Keratinocyte (primary cell): ENCODE results near the gene EDC4. TPM values are rescaled to one million over a fixed set of nuclear protein-coding genes. Genes with fewer than 3 reads are reported as not detected.

Source experiments
- DNase-seq: peaks from one replicate; pipeline ENCODE4 v3.0.0-alpha.2; 2011; ENCODE audit warnings: low read depth, missing footprints, low spot score
- FAIRE-seq: peaks from 2 replicates; lab custom pipeline; 2011; peaks lifted over from hg19 to GRCh38; lab: Jason Lieb, UNC
- H2AFZ ChIP-seq: 2 replicates; pipeline ENCODE4 v1.6.0; 2012; ENCODE audit warnings: low read length, control low read depth, inconsistent platforms; ENCODE audit not compliant: control insufficient read depth
- H3K27ac ChIP-seq: 2 replicates; pipeline ENCODE4 v1.5.1; 2011; ENCODE audit warnings: low read length; ENCODE audit not compliant: control insufficient read depth, insufficient read depth
- H3K27me3 ChIP-seq: 3 replicates; pipeline ENCODE4 v1.6.0; 2011; ENCODE audit warnings: low read length; ENCODE audit not compliant: control insufficient read depth, insufficient read depth; ENCODE audit errors: extremely low read depth
- H3K36me3 ChIP-seq, 2 experiments: 2 replicates in 1 of 2; 3 replicates in 1 of 2; pipeline ENCODE4 v1.5.1; 2011; ENCODE audit warnings: low read length in 2 of 2, mild to moderate bottlenecking in 1 of 2; ENCODE audit not compliant: control insufficient read depth in 2 of 2, insufficient read depth in 2 of 2; ENCODE audit errors: extremely low read depth in 1 of 2
- H3K4me1 ChIP-seq: 3 replicates; pipeline ENCODE4 v1.5.1; 2011; ENCODE audit warnings: low read length; ENCODE audit not compliant: control insufficient read depth, insufficient read depth; ENCODE audit errors: extremely low read depth
- H3K4me2 ChIP-seq: 3 replicates; pipeline ENCODE4 v1.6.0; 2011; ENCODE audit warnings: low read depth, low read length; ENCODE audit not compliant: control insufficient read depth, insufficient read depth; ENCODE audit errors: extremely low read depth
- H3K4me3 ChIP-seq, 3 experiments: fragments of 200-600 bp in 1 of 3; sonication (generic) in 1 of 3; 2 replicates in 2 of 3; 3 replicates in 1 of 3; pipeline ENCODE4 v1.5.1; 2011 to 2016; ENCODE audit warnings: low read length in 3 of 3, mild to moderate bottlenecking in 3 of 3, control low read depth in 2 of 3, inconsistent platforms in 1 of 3, low read depth in 1 of 3, mixed read lengths in 1 of 3, mixed run types in 1 of 3, moderate library complexity in 1 of 3; ENCODE audit not compliant: control insufficient read depth in 2 of 3, insufficient read depth in 2 of 3; ENCODE audit errors: extremely low read depth in 1 of 3
- H3K79me2 ChIP-seq: 2 replicates; pipeline ENCODE4 v1.6.0; 2012; ENCODE audit warnings: low read length; ENCODE audit not compliant: control insufficient read depth, insufficient read depth
- H3K9ac ChIP-seq: 3 replicates; pipeline ENCODE4 v1.6.0; 2011; ENCODE audit warnings: low read length; ENCODE audit not compliant: control insufficient read depth, insufficient read depth; ENCODE audit errors: extremely low read depth
- H3K9me1 ChIP-seq: 3 replicates; pipeline ENCODE4 v1.6.0; 2011; ENCODE audit warnings: low read length; ENCODE audit not compliant: control insufficient read depth, insufficient read depth; ENCODE audit errors: extremely low read depth
- H3K9me3 ChIP-seq: 2 replicates; pipeline ENCODE4 v1.5.1; 2012; ENCODE audit warnings: low read depth, low read length; ENCODE audit not compliant: control insufficient read depth
- H4K20me1 ChIP-seq: 3 replicates; pipeline ENCODE4 v1.6.0; 2011; ENCODE audit warnings: low read length; ENCODE audit not compliant: control insufficient read depth, insufficient read depth; ENCODE audit errors: extremely low read depth
- CTCF ChIP-seq, 3 experiments: IDR thresholded peaks in 1 of 3; conservative IDR thresholded peaks in 1 of 3; optimal IDR thresholded peaks in 1 of 3; 2 replicates in 2 of 3; 3 replicates in 1 of 3; pipeline versions ENCODE3 to v1.5.1; 2011; ENCODE audit warnings: low read length in 3 of 3, mild to moderate bottlenecking in 3 of 3, moderate library complexity in 2 of 3, control low read depth in 1 of 3, inconsistent platforms in 1 of 3; ENCODE audit not compliant: insufficient read depth in 2 of 3; ENCODE audit errors: extremely low read depth in 1 of 3
- EZH2 ChIP-seq: IDR thresholded peaks from one replicate; pipeline ENCODE4 v1.6.1; 2012; ENCODE audit warnings: inconsistent platforms, mild to moderate bottlenecking, low read length, moderate library complexity
- dilution Hi-C: fragments of 300-500 bp; cut with MboI; formaldehyde crosslinking; loops from one replicate; pipeline ENCODE4 v1.7.0; 2020; ENCODE audit warnings: low sequenced_read_pairs; ENCODE audit not compliant: extremely low pct_ligation_motif_present
- polyA plus RNA-seq, 5 experiments: library from polyadenylated mRNA; depleted of rRNA in 3 of 5; stranded (reverse) in 3 of 5; stranded (forward) in 1 of 5; unstranded in 1 of 5; fragments of >200 nt; gene quantifications; 1 replicate in 1 of 5; 2 replicates in 3 of 5; 3 replicates in 1 of 5; pipeline versions ENCODE4 v1.2.1 to v1.2.3, GENCODE V29; 2011 to 2012; ENCODE audit warnings: missing spikeins in 2 of 5, low read depth in 1 of 5, low replicate concordance in 1 of 5

The EDC4 gene
- polyA plus RNA-seq, 1 donor (not counting 4 experiments of a cell fraction or from before 2014, with no cell fraction given), result 16.7 TPM

- DNase-seq, result no peak
- Histone ChIP-seq H3K4me3 (no peak overlapping the region), H3K79me2 (peaks cover 20% of the 10 kb centered on the region), H2AFZ (no peak overlapping the region), H3K4me1 (peaks cover 16% of the 10 kb centered on the region), H3K27ac (no peak overlapping the region), H3K27me3 (no peaks in the 10 kb centered on the region), H4K20me1 (peaks cover 11% of the 10 kb centered on the region), H3K9me3 (no peaks in the 10 kb centered on the region), H3K9ac (no peak overlapping the region), H3K4me2 (no peak overlapping the region), H3K9me1 (no peaks in the 10 kb centered on the region), H3K36me3 (peaks cover 36 to 52% of the 10 kb centered on the region in 2 experiments)
- TF ChIP-seq EZH2, result no peak
- TF ChIP-seq CTCF (optimal IDR thresholded peaks at IDR 0.05 in 1 of 3, IDR thresholded peaks at IDR 0.05 in 1 of 3, conservative IDR thresholded peaks at IDR 0.05 in 1 of 3; ENCODE audit: extremely low read depth in 1 of 3, insufficient read depth in 2 of 3, low read length in 3 of 3), result no peak
- dilution Hi-C loops, result no loop called here
- no peak for FAIRE-seq
Measured at GRCh38 chr16:67868290-67868689, 4.6 kb upstream of the EDC4 start.

- no peaks in the 10 kb centered on the region for H3K9me1 ChIP-seq
- H3K36me3 ChIP-seq, result peaks cover 34 to 50% of the 10 kb centered on the region in 2 experiments
- H2AFZ ChIP-seq, result no peak overlapping the region
- dilution Hi-C loops, result no loop called here
- TF ChIP-seq EZH2, result no peak
- no peak for TF ChIP-seq CTCF (optimal IDR thresholded peaks at IDR 0.05 in 1 of 3, IDR thresholded peaks at IDR 0.05 in 1 of 3, conservative IDR thresholded peaks at IDR 0.05 in 1 of 3; ENCODE audit: extremely low read depth in 1 of 3, insufficient read depth in 2 of 3, low read length in 3 of 3)
- no peak for FAIRE-seq
- H3K9ac ChIP-seq, result no peak overlapping the region
- H3K4me2 ChIP-seq, result no peak overlapping the region
- no peaks in the 10 kb centered on the region for H3K9me3 ChIP-seq
- H3K4me1 ChIP-seq, result peaks cover 29% of the 10 kb centered on the region
- H3K27me3 ChIP-seq, result no peaks in the 10 kb centered on the region
- no peak overlapping the region for H3K27ac ChIP-seq
- no peak overlapping the region for H3K4me3 ChIP-seq
- H3K79me2 ChIP-seq, result peaks cover 23% of the 10 kb centered on the region
- H4K20me1 ChIP-seq, result peaks cover 4% of the 10 kb centered on the region
- DNase-seq, result no peak
Measured at GRCh38 chr16:67869653-67870052, 3.2 kb upstream of the EDC4 start.
